Bladder microvascular endothelial cell (primary cell): Measurements from ENCODE around the gene PRG3. TPM values are rescaled to one million over a fixed set of nuclear protein-coding genes. Genes with fewer than 3 reads are reported as not detected.

Source experiments
- total RNA-seq: library from RNA; depleted of rRNA; stranded (reverse); fragments of >200 nt; gene quantifications from 2 replicates; pipeline ENCODE4 v1.2.3, GENCODE V29; 2014

Gene PRG3
- not detected in 2 replicates for total RNA-seq

DNA sequence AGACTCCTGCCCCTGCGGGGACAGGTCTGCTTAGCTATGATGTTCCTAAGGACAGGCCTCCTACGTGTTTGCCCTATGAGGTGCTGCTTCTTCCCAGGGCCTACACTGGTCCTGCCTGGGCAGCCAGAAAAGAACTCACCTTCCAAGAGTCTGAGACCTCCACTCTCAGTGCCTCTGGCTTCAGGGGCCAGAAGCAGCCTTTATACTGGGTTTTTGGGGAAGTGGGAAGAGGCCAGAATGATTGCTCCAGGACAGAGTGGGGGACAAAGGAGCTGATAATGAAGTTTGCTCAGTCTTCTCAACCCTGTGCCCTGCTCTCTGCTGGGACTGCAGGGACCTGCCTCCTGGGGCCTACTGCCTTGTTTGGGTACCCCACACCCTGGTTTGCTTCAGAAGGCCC is at the start of gene PRG3:
Gene PRG3 (minus strand): TSS at position 176 of the 400 bp plus-strand sequence. CDS start 442 bp downstream, outside the sequence.

DNA sequence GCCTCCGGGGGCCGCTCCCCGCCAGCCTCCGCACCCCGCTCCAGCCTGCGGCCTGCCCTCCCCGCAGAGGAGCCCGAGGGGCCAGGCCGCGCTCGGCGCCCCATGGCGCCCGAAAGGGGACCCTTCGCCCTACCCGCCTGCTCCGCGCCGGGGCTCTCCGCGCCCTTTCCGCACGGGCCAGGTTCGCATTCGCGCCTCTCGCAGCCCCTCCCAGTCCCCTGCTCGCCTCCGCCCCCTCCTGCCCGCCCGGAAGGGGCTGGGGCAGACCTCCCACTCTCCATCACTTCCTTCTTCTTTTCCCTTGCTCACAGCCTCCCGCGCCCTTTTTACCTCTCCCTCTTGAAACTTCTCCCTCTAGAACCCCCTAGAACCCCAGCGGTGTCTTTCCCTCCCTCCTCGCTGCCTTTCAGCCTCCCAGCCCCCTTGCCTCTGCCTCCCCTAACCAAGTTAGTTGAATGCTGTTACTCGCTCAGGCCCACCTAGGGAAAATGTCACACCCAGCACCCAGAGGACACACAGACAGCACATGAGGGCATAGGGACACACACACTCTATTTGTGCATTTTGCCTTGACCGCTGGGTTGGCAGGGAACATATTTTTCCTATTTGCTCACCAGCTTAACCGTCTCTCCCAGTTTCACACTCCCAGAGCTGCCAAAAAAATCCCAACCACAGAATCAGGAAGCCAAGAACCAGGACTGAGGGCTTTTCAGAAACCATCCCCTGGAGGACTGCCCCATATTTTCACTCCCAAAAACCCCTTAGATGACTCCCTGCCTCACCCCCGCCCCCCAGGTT is 46.2 kb upstream of the PRG3 start, which contains the start of gene SLC43A3:
Gene SLC43A3 (minus strand): TSS at position 193 of the 798 bp plus-strand sequence. CDS start 949 bp downstream, outside the sequence.

GRCh38 chr11:57390535-57390934 is 9.6 kb upstream of the PRG3 start, which contains the start of gene PRG2:
Gene PRG2 (minus strand): TSS chr11:57390650. CDS start chr11:57389944, 706 bp downstream.

DNA sequence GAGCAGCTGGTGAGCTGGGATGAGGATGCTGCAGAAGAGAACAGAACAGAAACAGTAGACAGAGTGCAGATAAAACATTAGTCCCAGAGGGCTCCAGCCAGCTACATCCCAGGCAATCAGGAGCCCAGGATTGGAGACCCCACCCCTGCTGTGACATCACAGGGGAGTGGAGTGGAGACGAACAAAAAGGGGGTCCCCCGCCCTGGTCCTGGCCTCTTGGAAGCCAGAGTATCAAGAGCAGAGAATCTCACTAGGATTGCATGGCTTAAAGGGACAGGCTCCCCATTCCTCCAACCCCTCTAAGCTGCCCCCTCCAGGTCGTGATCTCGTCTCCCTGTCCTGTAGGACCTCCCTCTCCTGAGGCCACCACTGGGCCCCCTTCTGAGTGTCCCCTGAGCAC is 42.8 kb downstream of the PRG3 start, which contains the start of gene P2RX3:
Gene P2RX3 (plus strand): TSS at position 211 of the 400 bp plus-strand sequence. CDS start 199 bp downstream, outside the sequence.

GRCh38 chr11:57335343-57336110 is 45.4 kb downstream of the PRG3 start, which contains the start of gene SSRP1:
Gene SSRP1 (minus strand): TSS chr11:57335892. CDS start chr11:57335121, 771 bp downstream.

Other genes starting within 250 kb of the PRG3 start
- 0.16 and 0.31 TPM in 2 replicates for gene LRRC55, start 199.2 kb downstream of the PRG3 start, total RNA-seq
- gene APLNR, start 143.9 kb downstream of the PRG3 start, total RNA-seq: 6.7 and 11.5 TPM in 2 replicates
- 54.4 and 66.6 TPM in 2 replicates for gene TNKS1BP1, start 56.2 kb downstream of the PRG3 start, total RNA-seq
- gene SSRP1, start 45.3 kb downstream of the PRG3 start, total RNA-seq: 69.5 and 85.6 TPM in 2 replicates
- not detected in 2 replicates for gene P2RX3, start 42.8 kb downstream of the PRG3 start, total RNA-seq
- 0.25 and 0.32 TPM in 2 replicates for gene PRG2, start 9.5 kb upstream of the PRG3 start, total RNA-seq
- gene SLC43A3, start 46.0 kb upstream of the PRG3 start, total RNA-seq: 24.4 and 56.5 TPM in 2 replicates
- 0.19 TPM in 1 of 2 replicates, not detected in the other for gene RTN4RL2, start 79.4 kb upstream of the PRG3 start, total RNA-seq
- 8.7 and 15.5 TPM in 2 replicates for gene SLC43A1, start 134.6 kb upstream of the PRG3 start, total RNA-seq
- 44.8 and 75.6 TPM in 2 replicates for gene TIMM10, start 149.6 kb upstream of the PRG3 start, total RNA-seq
- gene SMTNL1, start 156.4 kb upstream of the PRG3 start, total RNA-seq: not detected in 2 replicates
- gene UBE2L6, start 186.5 kb upstream of the PRG3 start, total RNA-seq: 32.7 and 45.5 TPM in 2 replicates
- gene SERPING1, start 216.5 kb upstream of the PRG3 start, total RNA-seq: 0.13 and 0.16 TPM in 2 replicates